Activated CD4-positive, alpha-beta memory T cell treated with anti-CD3 and anti-CD28 coated beads for 36 hours (primary cell): ENCODE data around the gene HAVCR1. TPM values are rescaled to one million over a fixed set of nuclear protein-coding genes. Genes with fewer than 3 reads are reported as not detected.
"Not testable (repeated sequence)": the region's sequence is repeated elsewhere in the genome, so short reads cannot be mapped to it uniquely, and the experiment has no call there.

ENCODE experiments used
- CTCF ChIA-PET: fragments of 350-600 bp; sonication (Branson Sonifier 250); formaldehyde crosslinking; loops from one replicate; lab custom pipeline; 2021; ENCODE audit warnings: antibody characterized with exemption, inconsistent platforms; lab: Charles Lee
- POLR2A ChIA-PET: fragments of 350-600 bp; sonication (Branson Sonifier 250); formaldehyde crosslinking; loops from one replicate; lab custom pipeline; 2021; ENCODE audit warnings: antibody characterized with exemption; lab: Charles Lee
- DNase-seq: peaks from one replicate; pipeline ENCODE4 v3.0.0-alpha.2; 2020
- H3K27ac Mint-ChIP-seq: one replicate; pipeline ENCODE4 v1.8.0; 2021; ENCODE audit warnings: mixed read lengths
- H3K27me3 Mint-ChIP-seq: one replicate; pipeline ENCODE4 v1.8.0; 2021; ENCODE audit warnings: mixed read lengths
- H3K36me3 Mint-ChIP-seq: one replicate; pipeline ENCODE4 v1.8.0; 2021; ENCODE audit warnings: mixed read lengths
- H3K4me1 Mint-ChIP-seq: one replicate; pipeline ENCODE4 v1.8.0; 2021; ENCODE audit warnings: low read depth, mixed read lengths
- H3K4me3 Mint-ChIP-seq: one replicate; pipeline ENCODE4 v1.8.0; 2021; ENCODE audit warnings: mild to moderate bottlenecking, mixed read lengths
- H3K9me3 Mint-ChIP-seq: one replicate; pipeline ENCODE4 v1.8.0; 2021; ENCODE audit warnings: mixed read lengths
- intact Hi-C: fragments of 100-400 bp; cut with micrococcal nuclease; formaldehyde crosslinking; loops from one replicate; pipeline ENCODE4 v1.15.1; 2023
- total RNA-seq, 2 experiments: library from RNA; stranded (reverse); gene quantifications; one replicate each; pipeline ENCODE4 v1.2.3, GENCODE V29; 2021

Gene HAVCR1
- total RNA-seq, 2 experiments from 2014 or later, result 0.27 to 0.40 TPM

- intact Hi-C loops, H3K9me3 Mint-ChIP-seq, CTCF ChIA-PET, H3K27me3 Mint-ChIP-seq, H3K36me3 Mint-ChIP-seq, POLR2A ChIA-PET, DNase-seq, H3K4me3 Mint-ChIP-seq, H3K27ac Mint-ChIP-seq: not testable (repeated sequence)
- H3K4me1 Mint-ChIP-seq, result peaks cover 36% of the 10 kb centered on the region
These were observed 11.9 kb downstream of the HAVCR1 start for GRCh38 chr5:157047016-157047415.

- Mint-ChIP-seq H3K4me1 (peaks cover 36% of the 10 kb centered on the region), H3K27me3 (no peaks in the 10 kb centered on the region), H3K36me3 (peaks cover 2% of the 10 kb centered on the region), H3K27ac (no peak overlapping the region), H3K4me3 (no peak overlapping the region), H3K9me3 (no peaks in the 10 kb centered on the region)
- DNase-seq, result peak; percentile 45
- POLR2A ChIA-PET, result no interaction called here
- CTCF ChIA-PET, result no interaction called here
- intact Hi-C loops, result no loop called here
These were observed 12.9 kb downstream of the HAVCR1 start for GRCh38 chr5:157046041-157046440.

GRCh38 chr5:157045601-157046000 lies 13.3 kb downstream of the HAVCR1 start:
- Mint-ChIP-seq H3K4me3 (no peak overlapping the region), H3K27ac (no peak overlapping the region), H3K9me3 (no peaks in the 10 kb centered on the region), H3K4me1 (peaks cover 33% of the 10 kb centered on the region), H3K36me3 (peaks cover 2% of the 10 kb centered on the region), H3K27me3 (no peaks in the 10 kb centered on the region)
- CTCF ChIA-PET, result no interaction called here
- POLR2A ChIA-PET, result no interaction called here
- no peak for DNase-seq
- intact Hi-C loops, result no loop called here

- intact Hi-C loops, result no loop called here
- Mint-ChIP-seq H3K27ac (no peak overlapping the region), H3K36me3 (peaks cover 2% of the 10 kb centered on the region), H3K4me3 (no peak overlapping the region), H3K4me1 (peaks cover 3% of the 10 kb centered on the region), H3K27me3 (no peaks in the 10 kb centered on the region), H3K9me3 (no peaks in the 10 kb centered on the region)
- no peak for DNase-seq
- ChIA-PET CTCF (interaction anchor here (1.1 kb wide), 1 partner anchor 30 kb away, joined by 3 read pairs; no protein-coding TSS in a partner anchor), POLR2A (interaction anchor here (0.6 kb wide), 1 partner anchor 1406 kb away, joined by 3 read pairs; no protein-coding TSS in a partner anchor)
These were observed 20.2 kb downstream of the HAVCR1 start for GRCh38 chr5:157038568-157039187.

GRCh38 chr5:157034106-157035072 lies 24.5 kb downstream of the HAVCR1 start:
- intact Hi-C loops, H3K27me3 Mint-ChIP-seq, H3K4me3 Mint-ChIP-seq, CTCF ChIA-PET, DNase-seq, H3K36me3 Mint-ChIP-seq, H3K27ac Mint-ChIP-seq, H3K9me3 Mint-ChIP-seq, POLR2A ChIA-PET: not testable (repeated sequence)
- H3K4me1 Mint-ChIP-seq, result peaks cover 16% of the 10 kb centered on the region

GRCh38 chr5:157033071-157033583 lies 25.8 kb downstream of the HAVCR1 start:
- no peaks in the 10 kb centered on the region for H3K36me3 Mint-ChIP-seq
- H3K4me1 Mint-ChIP-seq, result peaks cover 13% of the 10 kb centered on the region
- H3K9me3 Mint-ChIP-seq, result no peaks in the 10 kb centered on the region
- CTCF ChIA-PET, result no interaction called here
- H3K27me3 Mint-ChIP-seq, result no peaks in the 10 kb centered on the region
- H3K27ac Mint-ChIP-seq, result no peak overlapping the region
- intact Hi-C loops, result no loop called here
- DNase-seq, result no peak
- POLR2A ChIA-PET, result no interaction called here
- H3K4me3 Mint-ChIP-seq, result no peak overlapping the region

- H3K4me3 Mint-ChIP-seq, result no peak overlapping the region
- peaks cover 23% of the 10 kb centered on the region for H3K4me1 Mint-ChIP-seq
- intact Hi-C loops, result no loop called here
- no peak overlapping the region for H3K27ac Mint-ChIP-seq
- no peaks in the 10 kb centered on the region for H3K36me3 Mint-ChIP-seq
- no peak for DNase-seq
- ChIA-PET CTCF (interaction anchor here (1.0 to 1.7 kb wide), 2 partner anchors 101 to 110 kb away, joined by 3 to 6 read pairs; no protein-coding TSS in a partner anchor), POLR2A (interaction anchor here (0.9 kb wide), 1 partner anchor 110 kb away, joined by 3 read pairs; no protein-coding TSS in a partner anchor)
- no peaks in the 10 kb centered on the region for H3K27me3 Mint-ChIP-seq
- H3K9me3 Mint-ChIP-seq, result no peaks in the 10 kb centered on the region
These were observed 28.2 kb downstream of the HAVCR1 start for GRCh38 chr5:157030692-157031091.

- Mint-ChIP-seq H3K36me3 (no peaks in the 10 kb centered on the region), H3K27me3 (no peaks in the 10 kb centered on the region), H3K9me3 (no peaks in the 10 kb centered on the region), H3K4me3 (no peak overlapping the region), H3K4me1 (peaks cover 35% of the 10 kb centered on the region), H3K27ac (no peak overlapping the region)
- intact Hi-C loops, result no loop called here
- DNase-seq, result no peak
- ChIA-PET CTCF (interaction anchor here (1.7 kb wide), 1 partner anchor 102 kb away, joined by 6 read pairs; no protein-coding TSS in a partner anchor), POLR2A (interaction anchor here (0.6 kb wide), 1 partner anchor 81 kb away, joined by 3 read pairs; no protein-coding TSS in a partner anchor)
These were observed 29.5 kb downstream of the HAVCR1 start for GRCh38 chr5:157029457-157029856.

- peaks cover 36% of the 10 kb centered on the region for H3K4me1 Mint-ChIP-seq
- POLR2A ChIA-PET, H3K9me3 Mint-ChIP-seq, H3K4me3 Mint-ChIP-seq, H3K36me3 Mint-ChIP-seq, H3K27ac Mint-ChIP-seq, DNase-seq, H3K27me3 Mint-ChIP-seq: not testable (repeated sequence)
- CTCF ChIA-PET, result interaction anchor here (0.9 to 2.1 kb wide), 5 partner anchors 9 to 105 kb away, joined by 3 to 5 read pairs (median 3); partner anchors contain the start of gene HAVCR2
- intact Hi-C loops, result loop anchor here (1.0 kb wide), 1 partner anchor 105 kb away; no protein-coding TSS in a partner anchor
These were observed 31.3 kb downstream of the HAVCR1 start for GRCh38 chr5:157027663-157028062.

GRCh38 chr5:157026789-157027424 lies 32.0 kb downstream of the HAVCR1 start:
- H3K4me1 Mint-ChIP-seq, result peaks cover 36% of the 10 kb centered on the region
- intact Hi-C loops, result loop anchor here (1.0 kb wide), 1 partner anchor 105 kb away; no protein-coding TSS in a partner anchor
- ChIA-PET CTCF (interaction anchor here (0.9 to 2.1 kb wide), 6 partner anchors 9 to 106 kb away, joined by 3 to 5 read pairs (median 3); partner anchors contain the start of gene HAVCR2), POLR2A (interaction anchor here (0.5 kb wide), 1 partner anchor 107 kb away, joined by 4 read pairs; no protein-coding TSS in a partner anchor)
- no peak overlapping the region for H3K4me3 Mint-ChIP-seq
- no peak overlapping the region for H3K27ac Mint-ChIP-seq
- no peaks in the 10 kb centered on the region for H3K27me3 Mint-ChIP-seq
- H3K9me3 Mint-ChIP-seq, result no peaks in the 10 kb centered on the region
- peak; percentile 12 for DNase-seq
- H3K36me3 Mint-ChIP-seq, result no peaks in the 10 kb centered on the region

GRCh38 chr5:157025093-157025698 lies 33.7 kb downstream of the HAVCR1 start:
- peak overlapping the region; percentile 79 for H3K27ac Mint-ChIP-seq
- no peak overlapping the region for H3K4me3 Mint-ChIP-seq
- DNase-seq, result peak; percentile 90
- H3K4me1 Mint-ChIP-seq, result peaks cover 34% of the 10 kb centered on the region
- no peaks in the 10 kb centered on the region for H3K27me3 Mint-ChIP-seq
- H3K36me3 Mint-ChIP-seq, result no peaks in the 10 kb centered on the region
- ChIA-PET POLR2A (interaction anchor here (1.1 to 2.1 kb wide), 4 partner anchors 77 to 105 kb away, joined by 3 to 14 read pairs (median 4); no protein-coding TSS in a partner anchor), CTCF (interaction anchor here (0.6 to 1.8 kb wide), 9 partner anchors 17 to 569 kb away, joined by 3 to 6 read pairs (median 3); partner anchors contain the start of gene HAVCR2)
- no peaks in the 10 kb centered on the region for H3K9me3 Mint-ChIP-seq
- intact Hi-C loops, result loop anchor here (1.0 to 2.0 kb wide), 8 partner anchors 20 to 623 kb away; partner anchors contain the start of gene HAVCR2
